Activated T-cell treated with anti-CD3 and anti-CD28 coated beads for 1 hour (primary cell): ENCODE data around the gene TAS1R3.
"Not testable (repeated sequence)": the region's sequence is repeated elsewhere in the genome, so short reads cannot be mapped to it uniquely, and the experiment has no call there.

Source experiments
- DNase-seq: peaks from one replicate; pipeline ENCODE4 v3.0.0-alpha.2; 2020; ENCODE audit warnings: low read depth

Gene TAS1R3

DNA sequence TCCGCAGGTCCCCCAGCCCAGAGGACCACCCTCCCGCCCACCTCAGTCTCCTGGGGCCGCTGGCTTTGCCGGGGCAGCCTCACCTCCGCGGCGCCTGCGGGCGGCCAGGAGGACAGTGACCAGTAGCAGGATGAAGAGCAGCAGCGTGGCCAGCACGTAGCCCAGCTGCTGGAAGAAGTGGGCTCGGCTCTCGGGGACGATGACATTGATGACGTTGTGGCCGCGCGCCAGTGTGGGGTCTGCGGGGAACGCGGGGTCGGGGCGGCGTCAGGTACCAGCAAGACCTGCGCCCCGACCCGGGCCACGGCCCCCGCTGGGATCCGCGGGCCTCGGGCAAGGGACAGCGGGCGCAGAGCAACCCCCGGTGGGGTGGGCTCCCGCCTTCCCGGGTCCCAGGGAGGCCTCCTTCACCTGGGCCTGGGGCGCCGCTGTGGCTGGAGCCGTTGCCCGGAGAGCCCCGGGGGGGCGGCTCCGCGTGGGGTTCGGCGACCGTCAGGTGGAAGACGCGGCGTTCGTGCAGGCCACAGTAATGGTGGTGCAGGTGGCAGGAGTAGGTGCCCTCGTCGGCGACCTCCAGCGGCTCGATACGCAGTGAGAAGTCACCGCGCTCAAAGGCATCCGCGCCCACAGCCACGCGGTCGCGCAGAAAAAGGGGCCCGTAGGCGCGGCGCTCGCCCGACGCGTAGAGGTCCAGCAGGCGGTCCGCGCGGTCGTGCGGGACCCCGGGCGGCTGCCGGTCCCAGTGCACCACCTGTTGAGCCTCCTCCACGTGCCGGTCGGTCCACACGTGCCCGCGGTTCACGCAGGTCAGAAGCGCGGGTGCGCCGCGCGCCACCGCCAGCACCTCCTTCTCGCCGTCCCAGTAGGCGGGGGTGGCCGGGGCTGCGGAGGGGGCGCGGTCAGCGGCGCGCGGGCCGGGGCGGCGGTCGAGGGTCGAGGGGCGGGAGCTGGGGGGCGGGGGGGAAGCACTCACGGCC lies 23.5 kb downstream of the TAS1R3 start:
- DNase-seq: no peak

DNA sequence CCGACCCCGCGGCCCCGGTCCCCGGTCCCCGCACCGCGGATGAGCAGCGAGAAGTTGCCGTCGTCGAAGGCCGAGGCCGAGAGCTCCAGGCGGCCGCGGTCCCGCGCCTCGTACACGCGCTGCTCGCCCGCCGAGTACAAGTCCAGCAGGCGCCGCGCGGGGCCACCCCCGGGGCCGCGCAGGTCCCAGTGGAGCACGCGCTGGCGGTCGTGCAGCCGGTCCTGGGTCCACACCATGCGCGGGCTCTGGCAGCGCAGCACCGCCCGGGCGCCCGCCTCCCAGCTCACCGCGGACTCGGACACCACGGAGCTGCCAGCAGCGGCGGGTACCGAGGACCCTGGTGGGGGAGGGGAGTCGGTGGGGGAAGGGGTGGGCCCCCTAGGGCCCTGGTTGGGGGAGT lies 24.3 kb downstream of the TAS1R3 start:
- no peak for DNase-seq

DNA sequence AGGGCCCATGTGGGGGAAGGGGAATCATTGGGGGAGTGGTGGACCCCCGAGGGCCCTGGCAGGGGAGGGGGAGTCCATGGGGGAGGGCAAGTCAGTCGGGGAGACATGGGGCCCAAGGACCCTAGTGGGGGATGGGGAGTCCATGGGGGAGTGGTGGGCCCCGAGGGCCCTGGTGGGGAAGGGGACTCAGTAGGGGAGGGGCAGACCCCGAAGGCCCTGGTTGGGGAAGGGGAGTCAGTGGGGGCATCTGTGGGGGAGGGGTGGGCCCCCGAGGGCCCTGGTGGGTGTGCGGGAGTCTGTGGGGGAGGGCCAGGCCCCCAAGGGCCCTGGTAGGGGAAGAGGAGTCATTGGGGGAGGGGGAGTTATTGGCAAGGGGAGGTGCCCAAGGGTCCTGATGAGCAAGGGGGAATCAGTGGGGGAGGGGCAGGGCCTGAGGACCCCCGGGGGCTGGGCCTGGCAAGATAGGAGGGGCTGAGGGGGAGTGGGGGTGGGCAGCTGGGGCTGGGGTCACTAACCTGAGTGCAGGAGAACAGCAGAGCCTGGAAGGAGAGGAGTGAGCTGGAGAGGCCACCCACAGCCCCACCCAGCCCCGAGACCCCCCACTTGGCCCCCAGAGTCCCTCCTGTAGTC lies 25.2 kb downstream of the TAS1R3 start:
- DNase-seq: no peak

DNA sequence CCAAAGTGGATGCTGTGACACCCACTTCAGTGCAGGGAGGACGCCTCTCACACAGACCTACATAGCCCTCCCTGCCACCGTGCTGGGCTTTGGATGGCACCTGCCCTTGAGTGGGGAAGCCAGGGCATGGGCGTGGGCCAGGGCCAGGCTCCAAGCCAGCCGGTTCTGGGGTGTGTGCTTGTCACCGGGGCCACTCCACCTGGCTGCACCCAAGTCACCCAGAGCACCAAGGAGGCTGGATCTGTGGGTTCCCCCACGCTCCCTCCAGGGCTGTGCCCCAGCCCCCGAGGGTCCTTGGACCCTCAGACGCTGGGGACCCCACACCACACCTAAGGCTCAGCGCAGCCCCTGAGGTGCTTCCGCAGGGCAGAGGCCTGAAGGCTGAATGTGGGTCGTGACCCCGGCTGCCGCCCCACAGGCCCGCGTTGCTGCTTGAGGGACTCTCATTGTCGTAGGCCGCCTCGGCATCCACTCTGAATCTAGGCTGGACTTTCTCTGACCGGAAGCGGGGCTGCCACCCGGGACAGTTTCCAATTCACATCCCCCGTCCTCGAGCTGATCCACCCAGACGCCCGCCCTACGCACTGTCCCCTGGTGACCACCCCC lies 25.8 kb downstream of the TAS1R3 start:
- DNase-seq: no peak

- no peak for DNase-seq
Measured at GRCh38 chr1:1357871-1358432, 26.9 kb downstream of the TAS1R3 start.

DNA sequence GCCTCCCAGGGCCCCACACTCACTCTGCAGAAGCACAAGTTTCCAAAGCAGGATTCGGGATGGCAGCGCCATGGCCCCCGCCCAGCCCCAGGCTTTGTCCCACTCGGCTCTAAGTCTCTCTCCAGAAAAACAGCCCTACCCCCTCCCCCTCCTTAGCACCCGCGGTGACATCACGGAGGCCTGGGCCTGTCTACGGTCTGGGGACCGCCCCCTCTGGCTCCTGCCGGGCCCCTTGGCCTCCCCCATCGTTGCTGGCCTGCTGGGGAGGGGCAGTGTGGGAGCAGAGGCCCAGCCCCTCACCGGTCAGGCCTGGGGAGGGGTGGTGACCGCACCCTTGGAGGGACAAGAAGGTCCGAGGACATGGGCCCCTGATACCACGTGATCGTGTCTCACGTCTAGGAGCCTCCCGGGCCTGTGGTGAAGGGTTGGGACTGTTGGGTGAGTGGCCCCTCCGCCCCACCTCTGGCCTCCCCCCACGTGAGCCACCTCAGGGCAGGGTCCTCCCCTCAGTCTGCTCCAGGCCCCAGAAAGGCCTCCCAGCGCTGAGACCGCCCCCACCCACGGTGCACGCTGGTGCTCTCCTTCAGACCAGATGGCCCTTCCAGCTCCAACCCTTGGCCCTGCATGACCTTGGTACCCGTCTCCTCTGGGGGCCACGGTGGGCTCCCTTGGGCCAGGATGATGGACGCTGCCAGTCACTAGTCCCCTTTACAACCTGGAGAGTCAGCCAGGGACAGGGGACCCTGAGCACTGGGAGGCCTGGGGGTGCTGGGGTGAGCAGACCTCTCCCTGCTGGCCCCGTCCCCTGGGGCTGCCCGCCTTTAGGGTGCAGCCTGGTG lies 27.6 kb downstream of the TAS1R3 start, which contains the start of gene MXRA8:
TSS of gene MXRA8 (minus strand) at position 123 of the 839 bp plus-strand sequence. CDS start at position 72, 51 bp downstream.
- DNase-seq: no peak

GRCh38 chr1:1359308-1359663 lies 28.2 kb downstream of the TAS1R3 start:
- no peak for DNase-seq

- DNase-seq: no peak
Measured at GRCh38 chr1:1359664-1360468, 28.8 kb downstream of the TAS1R3 start.

GRCh38 chr1:1360506-1361169 lies 29.6 kb downstream of the TAS1R3 start:
- DNase-seq: no peak

DNA sequence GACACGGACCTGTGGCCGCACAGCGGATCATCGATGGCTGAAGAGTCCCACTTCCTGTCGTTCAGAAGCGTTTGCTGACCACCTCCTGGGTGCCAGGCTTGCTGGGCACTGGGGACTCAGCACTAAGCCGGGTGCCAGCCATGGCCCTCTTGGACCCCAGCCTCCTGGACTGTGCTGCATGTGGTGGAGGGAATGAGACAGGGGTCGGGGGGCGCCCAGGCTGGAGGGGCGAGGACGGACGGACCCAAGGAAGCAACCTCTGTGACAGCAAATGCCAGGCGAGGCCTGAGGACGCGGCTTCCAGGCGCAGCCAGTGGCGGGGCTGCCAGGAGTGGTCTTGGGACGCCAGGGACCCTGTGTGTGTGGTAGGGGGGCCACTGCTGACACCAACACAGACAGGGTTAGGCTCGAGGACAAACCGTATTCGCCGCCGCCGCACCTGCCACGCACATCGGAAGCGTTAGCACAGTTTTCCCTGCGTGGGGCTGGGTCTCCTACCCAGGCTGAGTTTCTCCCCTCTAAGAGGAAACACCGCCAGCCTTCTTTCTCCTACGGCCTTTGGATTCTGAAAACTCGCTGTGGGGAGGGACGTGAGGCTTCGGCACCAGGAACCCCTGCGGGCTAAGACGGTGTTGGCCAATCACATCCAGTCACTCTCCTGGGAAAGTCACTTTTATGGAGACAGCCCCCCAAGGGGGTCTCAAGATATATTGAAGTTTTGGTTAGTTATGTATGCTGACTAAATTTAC lies 30.3 kb downstream of the TAS1R3 start:
- no peak for DNase-seq

DNA sequence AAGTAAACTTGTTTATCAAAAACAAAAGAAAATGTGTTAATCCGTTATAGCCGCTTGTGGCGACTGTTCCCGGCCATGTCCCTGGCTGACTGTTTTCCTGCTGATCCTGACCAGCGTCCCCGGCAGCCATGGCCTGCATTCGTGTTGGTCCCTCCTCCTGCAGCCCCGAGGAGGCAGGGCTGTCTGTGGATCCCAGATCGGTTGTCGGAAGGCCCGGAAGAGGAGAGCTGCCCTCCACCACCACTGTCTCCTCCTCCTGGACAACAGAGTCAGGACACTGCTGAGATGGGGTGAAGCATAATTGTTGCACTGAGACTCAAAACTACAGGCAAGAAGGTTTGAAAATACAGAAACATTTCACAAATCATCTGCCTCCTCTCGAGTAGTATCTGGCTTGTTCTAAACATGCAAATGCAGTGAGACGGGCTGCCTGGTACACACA lies 30.9 kb downstream of the TAS1R3 start:
- no peak for DNase-seq

- DNase-seq: no peak
Measured at GRCh38 chr1:1364266-1364665, 33.2 kb downstream of the TAS1R3 start.

- DNase-seq: no peak
Measured at GRCh38 chr1:1365875-1366698, 35.0 kb downstream of the TAS1R3 start.

GRCh38 chr1:1366699-1367066 lies 35.6 kb downstream of the TAS1R3 start:
- no peak for DNase-seq

DNA sequence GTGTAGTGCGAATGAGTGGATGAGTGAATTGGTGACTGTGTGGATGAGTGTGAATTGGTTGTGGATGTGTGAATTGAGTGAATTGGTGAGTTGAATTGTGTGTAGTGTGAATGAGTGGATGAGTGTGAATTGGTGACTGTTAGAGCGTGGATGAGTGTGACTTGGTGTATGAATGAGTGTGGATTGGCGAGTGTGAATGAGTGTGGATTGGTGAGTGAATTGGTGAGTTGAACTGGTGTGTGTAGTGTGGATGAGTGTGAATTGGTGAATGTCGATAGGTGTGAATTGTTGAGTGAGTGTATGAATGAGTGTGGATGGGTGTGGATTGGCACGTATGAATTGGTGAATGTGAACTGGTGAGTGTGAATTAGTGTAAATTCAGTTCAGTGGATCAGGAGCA lies 36.2 kb downstream of the TAS1R3 start:
- DNase-seq: no peak

DNA sequence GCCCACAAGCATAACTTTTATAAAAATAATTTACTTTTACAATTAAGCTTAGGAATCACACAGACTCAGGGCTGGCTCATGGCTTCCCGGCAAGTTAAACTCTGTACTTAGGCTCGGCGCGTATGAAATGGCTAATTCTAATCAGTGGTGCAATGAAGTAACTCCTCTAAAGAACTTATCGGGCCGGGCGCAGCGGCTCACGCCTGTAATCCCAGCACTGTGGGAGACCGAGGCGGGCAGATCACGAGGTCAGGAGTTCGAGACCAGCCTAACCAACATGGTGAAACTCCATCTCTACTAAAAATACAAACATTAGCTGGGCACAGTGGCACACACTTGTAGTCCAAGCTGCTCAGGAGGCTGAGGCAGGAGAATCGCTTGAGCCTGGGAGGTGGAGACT lies 39.0 kb downstream of the TAS1R3 start:
- DNase-seq: not testable (repeated sequence)

DNA sequence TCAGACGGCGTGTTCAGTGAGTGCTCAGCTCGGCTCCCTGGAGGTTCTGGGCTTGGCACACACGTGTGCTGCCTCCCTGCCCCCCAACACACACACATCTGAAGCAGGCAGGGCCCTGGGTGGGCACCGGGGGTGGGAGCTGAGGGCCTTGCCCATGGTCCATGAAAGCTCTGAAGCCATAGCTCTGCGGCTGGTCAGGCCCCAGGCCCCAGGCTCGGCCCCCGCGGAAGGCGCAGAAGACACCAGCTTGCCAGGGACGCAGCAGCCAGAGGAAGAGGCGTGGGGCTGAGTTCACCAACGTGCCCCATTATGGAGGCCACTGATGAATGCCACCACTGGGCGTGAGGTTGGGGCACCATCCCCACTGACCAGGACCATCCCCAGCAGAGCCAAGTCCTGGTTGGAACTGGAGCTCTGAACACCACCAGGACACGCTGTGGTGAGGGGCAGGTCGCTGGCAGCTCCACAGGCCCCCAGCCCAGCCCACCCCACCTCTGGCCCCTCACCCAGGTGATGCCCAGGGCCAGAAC lies 39.8 kb downstream of the TAS1R3 start:
- DNase-seq: no peak

DNA sequence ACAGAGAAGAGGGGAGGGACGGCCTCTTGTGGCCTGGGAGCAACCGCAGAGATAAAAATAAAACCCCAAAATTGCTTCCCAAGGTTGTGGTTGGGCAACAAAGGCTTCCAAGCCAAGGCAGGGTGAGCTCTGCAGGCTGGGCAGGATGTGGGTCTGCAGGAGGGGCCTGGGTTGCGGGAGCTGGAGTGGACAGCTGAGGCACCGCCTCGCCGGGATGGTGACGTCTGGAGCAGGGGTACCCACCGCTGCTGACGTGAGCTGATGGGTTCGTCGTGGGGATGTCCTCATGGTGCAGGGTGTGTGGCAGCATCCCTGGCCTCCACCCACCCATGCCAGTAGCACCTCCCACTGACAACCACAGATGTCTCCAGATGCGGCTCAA lies 40.3 kb downstream of the TAS1R3 start:
- no peak for DNase-seq
